Spleen (tissue), 7 donors: ENCODE data around the gene OPTN.

Experiments
- CTCF ChIP-seq, 11 experiments: fragments of 200-600 bp in 7 of 11; fragments of 450-650 bp in 4 of 11; sonication (generic) in 4 of 11; IDR thresholded peaks in 8 of 11; conservative IDR thresholded peaks in 3 of 11; 1 replicate in 7 of 11; 2 replicates in 4 of 11; pipeline versions ENCODE4 v1.4.0 to v1.8.0; 2016 to 2021; ENCODE audit warnings: antibody characterized with exemption in 11 of 11, inconsistent platforms in 4 of 11, mild to moderate bottlenecking in 1 of 11
- POLR2A ChIP-seq, 3 donors: fragments of 450-650 bp; IDR thresholded peaks; one replicate each; pipeline ENCODE4 v1.5.1; 2017; ENCODE audit warnings: antibody characterized with exemption in 3 of 3, mild to moderate bottlenecking in 1 of 3
- donor health status: DM: no; HTN: no; CAD: no; lungs with moderate emphysema.
- donor health status: DM: no; HTN: no; CAD: no.
- donor health status: DM: no; HTN: no; CAD: no.

DNA sequence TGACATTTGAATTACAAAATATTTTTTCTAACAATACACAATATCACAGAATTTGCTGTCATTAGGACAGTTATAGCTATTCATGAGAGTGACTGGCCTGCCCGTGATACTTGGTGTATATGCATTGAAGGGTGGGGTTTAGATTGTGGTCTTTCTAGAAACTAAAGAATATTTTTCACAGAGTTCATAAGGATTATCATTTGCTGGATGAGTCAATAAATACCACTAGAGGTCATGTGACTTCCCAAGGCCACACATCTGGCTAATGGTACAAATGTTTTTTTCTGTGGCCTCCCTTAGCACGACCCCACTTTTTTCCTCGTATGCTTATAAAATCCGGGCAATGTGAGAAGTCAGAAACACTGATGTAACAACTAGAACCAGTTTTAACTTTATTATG, 5.2 kb downstream of the OPTN start:
- TF ChIP-seq POLR2A (IDR thresholded peaks at IDR 0.05) = no peak
- no peak for TF ChIP-seq CTCF (IDR thresholded peaks at IDR 0.05 in 8 of 11, conservative IDR thresholded peaks at IDR 0.05 in 3 of 11)
